ENCODE measurements around the gene ZFY.

The ZFY gene

DNA sequence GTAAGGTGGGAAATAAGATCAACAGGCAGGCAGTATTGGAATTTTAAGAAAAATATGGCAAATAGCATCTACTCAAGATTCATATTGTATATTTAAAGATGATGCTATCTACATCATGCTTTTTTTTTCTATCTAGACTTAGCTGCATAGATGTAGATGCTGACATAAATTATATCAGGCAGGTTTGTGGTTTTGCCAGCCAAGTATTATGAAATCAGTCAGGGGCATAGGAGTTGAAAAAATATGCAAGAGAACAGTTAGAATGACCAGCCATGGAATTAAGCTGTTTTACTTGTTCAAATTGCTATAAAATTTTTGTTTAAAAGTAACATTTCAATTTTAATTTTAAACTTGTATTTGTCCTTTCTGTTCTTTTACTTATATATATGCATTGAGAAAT is 34.4 kb downstream of the ZFY start:
- TF ChIP-seq, protein P1, sequence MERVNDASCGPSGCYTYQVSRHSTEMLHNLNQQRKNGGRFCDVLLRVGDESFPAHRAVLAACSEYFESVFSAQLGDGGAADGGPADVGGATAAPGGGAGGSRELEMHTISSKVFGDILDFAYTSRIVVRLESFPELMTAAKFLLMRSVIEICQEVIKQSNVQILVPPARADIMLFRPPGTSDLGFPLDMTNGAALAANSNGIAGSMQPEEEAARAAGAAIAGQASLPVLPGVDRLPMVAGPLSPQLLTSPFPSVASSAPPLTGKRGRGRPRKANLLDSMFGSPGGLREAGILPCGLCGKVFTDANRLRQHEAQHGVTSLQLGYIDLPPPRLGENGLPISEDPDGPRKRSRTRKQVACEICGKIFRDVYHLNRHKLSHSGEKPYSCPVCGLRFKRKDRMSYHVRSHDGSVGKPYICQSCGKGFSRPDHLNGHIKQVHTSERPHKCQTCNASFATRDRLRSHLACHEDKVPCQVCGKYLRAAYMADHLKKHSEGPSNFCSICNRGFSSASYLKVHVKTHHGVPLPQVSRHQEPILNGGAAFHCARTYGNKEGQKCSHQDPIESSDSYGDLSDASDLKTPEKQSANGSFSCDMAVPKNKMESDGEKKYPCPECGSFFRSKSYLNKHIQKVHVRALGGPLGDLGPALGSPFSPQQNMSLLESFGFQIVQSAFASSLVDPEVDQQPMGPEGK (CRISPR knock-in tag; IDR thresholded peaks at IDR 0.05; ENCODE audit: borderline replicate concordance), result no peak
- TF ChIP-seq ESRRG (CRISPR knock-in tag; IDR thresholded peaks at IDR 0.05), result no peak
- no peak for ATAC-seq

DNA sequence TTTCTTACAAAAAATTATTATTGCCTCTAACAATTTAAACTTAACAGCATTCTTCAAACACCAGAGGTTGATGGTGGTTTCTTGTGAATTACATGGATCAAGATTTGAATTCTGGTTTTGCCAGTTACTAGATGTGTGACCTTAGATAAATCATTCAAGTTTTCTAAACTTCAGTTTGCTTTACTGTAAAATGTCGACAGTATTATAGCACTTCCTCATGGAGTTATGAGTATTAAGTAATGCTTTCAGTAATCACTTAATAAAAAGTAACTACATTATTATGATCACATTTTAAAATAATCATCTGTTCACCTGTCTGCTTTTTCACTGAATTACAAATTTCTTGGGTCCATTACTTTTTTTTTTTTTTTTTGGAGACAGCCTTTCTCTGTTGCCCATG is 37.5 kb downstream of the ZFY start:
- TF ChIP-seq RARB (CRISPR knock-in tag; IDR thresholded peaks at IDR 0.05), result no peak
- no peak for TF ChIP-seq ZNF70 (CRISPR knock-in tag; IDR thresholded peaks at IDR 0.05)
- no peak for TF ChIP-seq SNAI2 (CRISPR knock-in tag; IDR thresholded peaks at IDR 0.05)
- no peak for ATAC-seq

DNA sequence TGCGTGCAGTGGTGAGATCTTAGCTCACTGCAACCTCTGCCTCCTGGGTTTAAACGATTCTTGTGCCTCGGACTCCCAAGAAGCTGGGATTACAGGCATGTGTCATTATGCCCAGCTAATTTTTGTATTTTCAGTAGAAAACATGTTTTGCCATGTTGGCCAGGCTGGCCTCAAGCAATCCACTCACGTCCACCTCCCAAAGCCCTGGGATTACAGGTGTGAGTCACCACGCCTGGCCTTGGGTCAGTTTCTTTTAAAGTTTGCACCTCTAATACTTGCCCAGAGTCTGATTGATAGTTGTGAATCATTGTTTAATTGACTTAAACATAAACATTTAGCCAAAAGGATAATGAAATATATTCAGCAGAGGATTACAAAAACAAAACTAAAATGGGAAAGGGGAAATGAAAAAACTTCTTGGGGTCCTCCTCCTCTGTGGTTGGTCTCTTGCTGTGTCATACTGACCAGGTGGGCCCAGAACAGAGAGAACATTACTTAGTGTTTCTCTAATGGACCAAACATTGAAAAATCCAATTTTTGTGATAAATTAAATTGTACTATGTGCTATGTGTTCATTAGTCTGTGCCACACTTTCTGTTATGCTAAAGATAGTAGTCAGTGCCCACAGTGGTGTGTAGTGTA is 38.0 kb downstream of the ZFY start:
- ATAC-seq, result no peak
- TF ChIP-seq ZNF565 (CRISPR knock-in tag; conservative IDR thresholded peaks at IDR 0.05; ENCODE audit: low read depth) (no peak), BACH2 (CRISPR knock-in tag; IDR thresholded peaks at IDR 0.05; ENCODE audit: borderline replicate concordance) (no peak), ZFP30 (CRISPR knock-in tag; IDR thresholded peaks at IDR 0.05) (no peak), SNAI2 (CRISPR knock-in tag; IDR thresholded peaks at IDR 0.05) (no peak), ZNF70 (CRISPR knock-in tag; IDR thresholded peaks at IDR 0.05) (no peak), TOX (CRISPR knock-in tag; IDR thresholded peaks at IDR 0.05; ENCODE audit: borderline replicate concordance) (no peak), ESRRG (CRISPR knock-in tag; IDR thresholded peaks at IDR 0.05) (no peak), CSDC2 (CRISPR knock-in tag; IDR thresholded peaks at IDR 0.05) (no peak), GLIS3 (CRISPR knock-in tag; IDR thresholded peaks at IDR 0.05) (no peak)
- TF ChIP-seq, protein P2, sequence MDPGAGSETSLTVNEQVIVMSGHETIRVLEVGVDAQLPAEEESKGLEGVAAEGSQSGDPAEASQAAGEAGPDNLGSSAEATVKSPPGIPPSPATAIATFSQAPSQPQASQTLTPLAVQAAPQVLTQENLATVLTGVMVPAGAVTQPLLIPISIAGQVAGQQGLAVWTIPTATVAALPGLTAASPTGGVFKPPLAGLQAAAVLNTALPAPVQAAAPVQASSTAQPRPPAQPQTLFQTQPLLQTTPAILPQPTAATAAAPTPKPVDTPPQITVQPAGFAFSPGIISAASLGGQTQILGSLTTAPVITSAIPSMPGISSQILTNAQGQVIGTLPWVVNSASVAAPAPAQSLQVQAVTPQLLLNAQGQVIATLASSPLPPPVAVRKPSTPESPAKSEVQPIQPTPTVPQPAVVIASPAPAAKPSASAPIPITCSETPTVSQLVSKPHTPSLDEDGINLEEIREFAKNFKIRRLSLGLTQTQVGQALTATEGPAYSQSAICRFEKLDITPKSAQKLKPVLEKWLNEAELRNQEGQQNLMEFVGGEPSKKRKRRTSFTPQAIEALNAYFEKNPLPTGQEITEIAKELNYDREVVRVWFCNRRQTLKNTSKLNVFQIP (CRISPR knock-in tag; IDR thresholded peaks at IDR 0.05; ENCODE audit: borderline replicate concordance, low read depth), result no peak
- TF ChIP-seq, protein P3, sequence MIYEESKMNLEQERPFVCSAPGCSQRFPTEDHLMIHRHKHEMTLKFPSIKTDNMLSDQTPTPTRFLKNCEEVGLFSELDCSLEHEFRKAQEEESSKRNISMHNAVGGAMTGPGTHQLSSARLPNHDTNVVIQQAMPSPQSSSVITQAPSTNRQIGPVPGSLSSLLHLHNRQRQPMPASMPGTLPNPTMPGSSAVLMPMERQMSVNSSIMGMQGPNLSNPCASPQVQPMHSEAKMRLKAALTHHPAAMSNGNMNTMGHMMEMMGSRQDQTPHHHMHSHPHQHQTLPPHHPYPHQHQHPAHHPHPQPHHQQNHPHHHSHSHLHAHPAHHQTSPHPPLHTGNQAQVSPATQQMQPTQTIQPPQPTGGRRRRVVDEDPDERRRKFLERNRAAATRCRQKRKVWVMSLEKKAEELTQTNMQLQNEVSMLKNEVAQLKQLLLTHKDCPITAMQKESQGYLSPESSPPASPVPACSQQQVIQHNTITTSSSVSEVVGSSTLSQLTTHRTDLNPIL (CRISPR knock-in tag; IDR thresholded peaks at IDR 0.05; ENCODE audit: low read depth), result no peak
- TF ChIP-seq, protein P1 (CRISPR knock-in tag; IDR thresholded peaks at IDR 0.05; ENCODE audit: borderline replicate concordance), result no peak
- TF ChIP-seq, protein P4, sequence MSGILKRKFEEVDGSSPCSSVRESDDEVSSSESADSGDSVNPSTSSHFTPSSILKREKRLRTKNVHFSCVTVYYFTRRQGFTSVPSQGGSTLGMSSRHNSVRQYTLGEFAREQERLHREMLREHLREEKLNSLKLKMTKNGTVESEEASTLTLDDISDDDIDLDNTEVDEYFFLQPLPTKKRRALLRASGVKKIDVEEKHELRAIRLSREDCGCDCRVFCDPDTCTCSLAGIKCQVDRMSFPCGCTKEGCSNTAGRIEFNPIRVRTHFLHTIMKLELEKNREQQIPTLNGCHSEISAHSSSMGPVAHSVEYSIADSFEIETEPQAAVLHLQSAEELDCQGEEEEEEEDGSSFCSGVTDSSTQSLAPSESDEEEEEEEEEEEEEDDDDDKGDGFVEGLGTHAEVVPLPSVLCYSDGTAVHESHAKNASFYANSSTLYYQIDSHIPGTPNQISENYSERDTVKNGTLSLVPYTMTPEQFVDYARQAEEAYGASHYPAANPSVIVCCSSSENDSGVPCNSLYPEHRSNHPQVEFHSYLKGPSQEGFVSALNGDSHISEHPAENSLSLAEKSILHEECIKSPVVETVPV (CRISPR knock-in tag; IDR thresholded peaks at IDR 0.05), result no peak

DNA sequence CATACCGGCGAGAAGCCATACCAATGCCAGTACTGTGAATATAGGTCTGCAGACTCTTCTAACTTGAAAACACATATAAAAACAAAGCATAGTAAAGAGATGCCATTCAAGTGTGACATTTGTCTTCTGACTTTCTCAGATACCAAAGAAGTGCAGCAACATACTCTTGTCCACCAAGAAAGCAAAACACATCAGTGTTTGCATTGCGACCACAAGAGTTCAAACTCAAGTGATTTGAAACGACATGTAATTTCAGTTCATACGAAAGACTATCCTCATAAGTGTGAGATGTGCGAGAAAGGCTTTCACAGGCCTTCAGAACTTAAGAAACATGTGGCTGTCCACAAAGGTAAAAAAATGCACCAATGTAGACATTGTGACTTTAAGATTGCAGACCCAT is 44.1 kb downstream of the ZFY start:
- no peak for TF ChIP-seq ESRRG (CRISPR knock-in tag; IDR thresholded peaks at IDR 0.05)
- no peak for TF ChIP-seq ZFP30 (CRISPR knock-in tag; IDR thresholded peaks at IDR 0.05)
- TF ChIP-seq RARB (CRISPR knock-in tag; IDR thresholded peaks at IDR 0.05), result no peak
- TF ChIP-seq, protein P2 (CRISPR knock-in tag; IDR thresholded peaks at IDR 0.05; ENCODE audit: borderline replicate concordance, low read depth), result no peak
- TF ChIP-seq ZNF565 (CRISPR knock-in tag; conservative IDR thresholded peaks at IDR 0.05; ENCODE audit: low read depth), result no peak
- TF ChIP-seq OSR1 (CRISPR knock-in tag; IDR thresholded peaks at IDR 0.05), result no peak
- TF ChIP-seq, protein P4 (CRISPR knock-in tag; IDR thresholded peaks at IDR 0.05), result no peak
- TF ChIP-seq ISL1 (CRISPR knock-in tag; IDR thresholded peaks at IDR 0.05), result no peak
- no peak for TF ChIP-seq BACH2 (CRISPR knock-in tag; IDR thresholded peaks at IDR 0.05; ENCODE audit: borderline replicate concordance)
- TF ChIP-seq TOX (CRISPR knock-in tag; IDR thresholded peaks at IDR 0.05; ENCODE audit: borderline replicate concordance), result no peak
- no peak for TF ChIP-seq SNAI2 (CRISPR knock-in tag; IDR thresholded peaks at IDR 0.05)
- no peak for ATAC-seq

Measured in SK-N-SH treated with all-trans-retinoic acid at 6 μM for 48 hours (cell line).